Measurements from ENCODE around the gene TFIP11.

Gene TFIP11

GRCh38 chr22:26512149-26512793 lies at the start of gene TFIP11:
TFIP11 (minus strand) TSS chr22:26512473; CDS start chr22:26510272, 2,201 bp downstream.
- DNase-seq (ENCODE audit: low read depth, low spot score) = peak; percentile 97

GRCh38 chr22:26561756-26562417 lies 49.6 kb upstream of the TFIP11 start:
- no peak for DNase-seq (ENCODE audit: low read depth, low spot score)

- DNase-seq (ENCODE audit: low read depth, low spot score) = no peak
Measured at GRCh38 chr22:26559961-26560575, 47.8 kb upstream of the TFIP11 start.

- no peak for DNase-seq (ENCODE audit: low read depth, low spot score)
Measured at GRCh38 chr22:26558248-26558895, 46.1 kb upstream of the TFIP11 start.

- no peak for DNase-seq (ENCODE audit: low read depth, low spot score)
Measured at GRCh38 chr22:26556904-26557303, 44.6 kb upstream of the TFIP11 start.

- DNase-seq (ENCODE audit: low read depth, low spot score) = no peak
Measured at GRCh38 chr22:26555478-26555877, 43.2 kb upstream of the TFIP11 start.

- peak; percentile 71 for DNase-seq (ENCODE audit: low read depth, low spot score)
Measured at GRCh38 chr22:26554956-26555355, 42.7 kb upstream of the TFIP11 start.

- DNase-seq (ENCODE audit: low read depth, low spot score) = peak; percentile 23
Measured at GRCh38 chr22:26553056-26553752, 40.9 kb upstream of the TFIP11 start.

- DNase-seq (ENCODE audit: low read depth, low spot score) = no peak
Measured at GRCh38 chr22:26552466-26552865, 40.2 kb upstream of the TFIP11 start.

- no peak for DNase-seq (ENCODE audit: low read depth, low spot score)
Measured at GRCh38 chr22:26551568-26551967, 39.3 kb upstream of the TFIP11 start.

- peak; percentile 66 for DNase-seq (ENCODE audit: low read depth, low spot score)
Measured at GRCh38 chr22:26550498-26551033, 38.3 kb upstream of the TFIP11 start.

- no peak for DNase-seq (ENCODE audit: low read depth, low spot score)
Measured at GRCh38 chr22:26549902-26550497, 37.7 kb upstream of the TFIP11 start.

- DNase-seq (ENCODE audit: low read depth, low spot score) = no peak
Measured at GRCh38 chr22:26548984-26549383, 36.7 kb upstream of the TFIP11 start.

GRCh38 chr22:26548303-26548702 lies 36.0 kb upstream of the TFIP11 start:
- no peak for DNase-seq (ENCODE audit: low read depth, low spot score)

GRCh38 chr22:26547837-26548236 lies 35.6 kb upstream of the TFIP11 start:
- DNase-seq (ENCODE audit: low read depth, low spot score) = no peak

- DNase-seq (ENCODE audit: low read depth, low spot score) = no peak
Measured at GRCh38 chr22:26547426-26547825, 35.2 kb upstream of the TFIP11 start.

GRCh38 chr22:26546282-26546681 lies 34.0 kb upstream of the TFIP11 start:
- DNase-seq (ENCODE audit: low read depth, low spot score) = no peak

GRCh38 chr22:26545827-26546226 lies 33.6 kb upstream of the TFIP11 start:
- no peak for DNase-seq (ENCODE audit: low read depth, low spot score)

- DNase-seq (ENCODE audit: low read depth, low spot score) = no peak
Measured at GRCh38 chr22:26545385-26545784, 33.1 kb upstream of the TFIP11 start.

GRCh38 chr22:26544489-26544888 lies 32.2 kb upstream of the TFIP11 start:
- no peak for DNase-seq (ENCODE audit: low read depth, low spot score)

GRCh38 chr22:26542831-26543230 lies 30.6 kb upstream of the TFIP11 start:
- no peak for DNase-seq (ENCODE audit: low read depth, low spot score)
